ENCODE results near the gene SAMHD1.

- no peak for TF ChIP-seq POLR2AphosphoS5 (IDR thresholded peaks at IDR 0.05)
- TF ChIP-seq CTCF (IDR thresholded peaks at IDR 0.05), result no peak
Measured at GRCh38 chr20:36865861-36866149, 85.7 kb downstream of the SAMHD1 start.

All from esophagus muscularis mucosa (tissue), 3 donors.